Thoracic aorta (tissue), 2 donors: ENCODE results near the gene NADK. TPM values are rescaled to one million over a fixed set of nuclear protein-coding genes. Genes with fewer than 3 reads are reported as not detected.
"Not testable (repeated sequence)": the region's sequence is repeated elsewhere in the genome, so short reads cannot be mapped to it uniquely, and the experiment has no call there.

Source experiments
- ATAC-seq: fragments of 150-250 bp; one replicate; pipeline ENCODE4 v1.8.0; 2017; ENCODE audit warnings: low read depth; ENCODE audit not compliant: insufficient number of reproducible peaks, low FRiP score
- DNase-seq: peaks from one replicate; pipeline ENCODE4 v3.0.0-alpha.2; 2020; ENCODE audit warnings: low spot score
- H3K27ac ChIP-seq, 2 donors: fragments of 200-600 bp; sonication (generic); 1 replicate in 1 of 2; 2 replicates in 1 of 2; pipeline ENCODE4 v1.5.1; 2016; ENCODE audit warnings: mild to moderate bottlenecking in 2 of 2, moderate library complexity in 2 of 2
- H3K27me3 ChIP-seq: fragments of 200-600 bp; sonication (generic); replicated peaks from 2 replicates; pipeline ENCODE4 v1.6.0; 2016; ENCODE audit warnings: mild to moderate bottlenecking; ENCODE audit not compliant: insufficient read depth
- H3K36me3 ChIP-seq: fragments of 200-600 bp; sonication (generic); one replicate; pipeline ENCODE4 v1.5.1; 2016
- H3K4me1 ChIP-seq, 2 donors: fragments of 200-600 bp; sonication (generic); 1 replicate in 1 of 2; 2 replicates in 1 of 2; pipeline versions ENCODE4 v1.5.1 to v1.6.0; 2016; ENCODE audit warnings: low read depth in 2 of 2, mild to moderate bottlenecking in 1 of 2; ENCODE audit not compliant: control insufficient read depth in 1 of 2
- H3K4me3 ChIP-seq: fragments of 200-600 bp; sonication (generic); 2 replicates; pipeline ENCODE4 v1.5.1; 2016; ENCODE audit warnings: mild to moderate bottlenecking
- H3K9me3 ChIP-seq: fragments of 200-600 bp; sonication (generic); 2 replicates; pipeline ENCODE4 v1.5.1; 2016
- total RNA-seq, 2 donors: library from RNA; depleted of rRNA; stranded (reverse); fragments of >200 nt; gene quantifications; one replicate each; pipeline versions ENCODE4 v1.1.0 to v1.2.3, GENCODE V29; 2016
- TF ChIP-seq, protein P1 (sequence below): fragments of 200-600 bp; sonication (generic); IDR thresholded peaks from one replicate; pipeline ENCODE4 v1.5.1; 2019; ENCODE audit warnings: antibody characterized with exemption

Gene NADK
- total RNA-seq, 2 donors from 2014 or later: 91.9 to 110 TPM

DNA sequence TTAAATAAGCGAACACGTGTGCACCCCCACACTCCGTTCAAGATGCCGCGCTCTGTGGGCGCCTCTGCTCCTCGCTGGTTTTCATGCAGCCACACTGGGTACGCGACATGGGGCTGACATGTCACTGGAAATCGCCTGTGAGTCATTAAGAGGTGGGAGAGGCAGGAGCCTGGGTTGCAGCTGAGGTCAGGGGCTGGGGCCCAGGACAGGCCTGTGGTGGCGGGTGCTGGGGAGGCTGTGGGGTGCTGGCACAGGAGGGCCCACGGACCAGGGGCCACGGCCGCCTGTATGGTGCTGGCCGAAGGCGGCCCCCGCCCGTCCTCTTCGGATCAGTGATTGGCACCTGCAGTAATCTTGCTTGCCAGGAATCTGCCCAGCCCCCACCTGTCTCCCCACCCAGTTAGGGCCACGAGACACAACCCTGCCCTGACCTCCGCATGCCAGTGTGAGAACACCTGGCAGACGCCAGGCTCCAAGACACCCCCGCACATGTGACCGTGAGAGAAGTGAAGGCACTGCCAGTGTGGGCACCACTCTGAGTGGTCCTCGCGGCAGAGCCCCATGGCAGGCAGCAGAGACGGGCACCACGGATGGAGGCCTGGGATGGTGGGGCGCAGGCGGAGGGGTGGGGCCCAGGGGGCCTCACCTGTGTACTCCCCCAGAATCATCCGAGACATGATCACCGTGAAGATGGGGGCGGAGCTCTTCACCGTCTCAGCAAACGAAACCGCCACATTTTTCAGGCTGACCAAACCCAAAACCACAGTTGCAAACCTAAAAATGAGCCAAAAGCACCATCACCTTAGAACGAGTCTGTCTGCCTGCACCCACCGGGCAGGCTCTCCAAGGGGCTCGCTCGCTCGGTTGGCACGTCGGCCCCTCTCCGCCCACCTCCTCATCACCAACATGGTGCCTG lies 40.3 kb downstream of the NADK start:
- H3K4me3 ChIP-seq, H3K9me3 ChIP-seq, H3K27ac ChIP-seq, H3K4me1 ChIP-seq, H3K36me3 ChIP-seq, H3K27me3 ChIP-seq, ATAC-seq, DNase-seq: not testable (repeated sequence)

DNA sequence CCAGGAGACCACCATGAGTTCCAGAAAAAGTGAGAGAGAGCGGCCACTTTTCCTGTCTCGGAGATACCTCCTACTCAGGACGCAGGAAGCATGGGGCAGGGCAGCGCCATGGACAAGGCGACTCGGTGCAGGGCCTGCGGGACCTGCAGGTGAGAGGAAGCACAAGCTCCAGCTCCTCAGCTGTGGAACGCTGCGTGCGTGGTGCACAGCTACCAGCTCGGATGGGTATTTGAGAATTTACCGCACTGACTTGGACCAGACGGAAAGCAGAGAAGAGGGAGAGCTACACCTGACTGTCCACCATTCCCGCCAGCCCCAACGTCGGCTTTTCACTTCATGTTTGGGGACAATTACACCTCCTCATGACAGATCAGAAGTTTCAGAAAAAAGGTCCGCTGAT lies 45.9 kb downstream of the NADK start:
- H3K4me3 ChIP-seq: no peak overlapping the region
- DNase-seq: no peak
- H3K36me3 ChIP-seq: peaks cover 11% of the 10 kb centered on the region

DNA sequence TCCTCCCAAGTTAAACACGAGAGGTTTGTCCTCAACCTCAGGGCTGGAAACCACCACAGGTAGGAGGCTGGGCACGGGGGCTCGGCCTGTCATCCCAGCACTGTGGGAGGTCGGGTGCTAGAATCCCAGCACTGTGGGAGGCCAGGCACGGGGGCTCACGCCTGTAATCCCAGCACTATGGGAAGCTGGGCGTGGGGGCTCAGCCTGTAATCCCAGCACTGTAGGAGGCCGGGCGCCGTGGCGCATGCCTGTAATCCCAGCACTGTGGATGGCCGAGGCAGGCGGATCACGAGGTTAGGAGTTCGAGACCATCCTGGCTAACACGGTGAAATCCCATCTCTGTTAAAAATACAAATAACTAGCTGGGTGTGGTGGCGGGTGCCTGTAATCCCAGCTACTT lies 47.4 kb downstream of the NADK start:
- DNase-seq (no peak), ATAC-seq (no peak)
- no peaks in the 10 kb centered on the region for H3K27me3 ChIP-seq
- peaks cover 11% of the 10 kb centered on the region for H3K36me3 ChIP-seq
- H3K4me3 ChIP-seq: no peak overlapping the region
- no peak overlapping the region for H3K27ac ChIP-seq
- no peaks in the 10 kb centered on the region for H3K4me1 ChIP-seq
- no peaks in the 10 kb centered on the region for H3K9me3 ChIP-seq
- TF ChIP-seq, protein P1, sequence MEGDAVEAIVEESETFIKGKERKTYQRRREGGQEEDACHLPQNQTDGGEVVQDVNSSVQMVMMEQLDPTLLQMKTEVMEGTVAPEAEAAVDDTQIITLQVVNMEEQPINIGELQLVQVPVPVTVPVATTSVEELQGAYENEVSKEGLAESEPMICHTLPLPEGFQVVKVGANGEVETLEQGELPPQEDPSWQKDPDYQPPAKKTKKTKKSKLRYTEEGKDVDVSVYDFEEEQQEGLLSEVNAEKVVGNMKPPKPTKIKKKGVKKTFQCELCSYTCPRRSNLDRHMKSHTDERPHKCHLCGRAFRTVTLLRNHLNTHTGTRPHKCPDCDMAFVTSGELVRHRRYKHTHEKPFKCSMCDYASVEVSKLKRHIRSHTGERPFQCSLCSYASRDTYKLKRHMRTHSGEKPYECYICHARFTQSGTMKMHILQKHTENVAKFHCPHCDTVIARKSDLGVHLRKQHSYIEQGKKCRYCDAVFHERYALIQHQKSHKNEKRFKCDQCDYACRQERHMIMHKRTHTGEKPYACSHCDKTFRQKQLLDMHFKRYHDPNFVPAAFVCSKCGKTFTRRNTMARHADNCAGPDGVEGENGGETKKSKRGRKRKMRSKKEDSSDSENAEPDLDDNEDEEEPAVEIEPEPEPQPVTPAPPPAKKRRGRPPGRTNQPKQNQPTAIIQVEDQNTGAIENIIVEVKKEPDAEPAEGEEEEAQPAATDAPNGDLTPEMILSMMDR: no peak

More for the DNA sequence above, 45.9 kb downstream of the NADK start:
- H3K4me1 ChIP-seq: no peaks in the 10 kb centered on the region
- H3K27ac ChIP-seq: no peak overlapping the region
- TF ChIP-seq, protein P1: no peak
- H3K27me3 ChIP-seq: no peaks in the 10 kb centered on the region
- H3K9me3 ChIP-seq: no peaks in the 10 kb centered on the region
- no peak for ATAC-seq

DNA sequence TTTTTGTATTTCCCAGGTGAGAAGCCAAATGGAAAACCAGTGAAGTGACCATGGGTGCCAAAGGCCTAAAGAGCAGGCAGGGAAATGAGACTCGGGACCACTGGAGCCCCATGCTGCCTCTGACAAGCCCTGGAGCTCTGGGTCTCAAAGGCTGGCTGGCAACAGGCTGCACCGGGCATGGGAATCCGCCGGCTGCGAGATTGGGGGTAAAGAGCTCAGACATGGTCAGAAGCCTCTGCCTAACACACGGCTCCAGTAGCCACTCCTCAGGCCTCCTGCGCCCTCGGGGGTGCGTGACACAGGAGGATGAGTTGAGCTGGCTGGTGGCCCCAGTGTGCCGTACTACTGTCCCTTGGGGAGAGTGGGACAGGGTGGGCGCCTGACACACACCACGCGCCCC lies 48.0 kb downstream of the NADK start:
- ATAC-seq, DNase-seq: not testable (repeated sequence)
- peaks cover 11% of the 10 kb centered on the region for H3K36me3 ChIP-seq

DNA sequence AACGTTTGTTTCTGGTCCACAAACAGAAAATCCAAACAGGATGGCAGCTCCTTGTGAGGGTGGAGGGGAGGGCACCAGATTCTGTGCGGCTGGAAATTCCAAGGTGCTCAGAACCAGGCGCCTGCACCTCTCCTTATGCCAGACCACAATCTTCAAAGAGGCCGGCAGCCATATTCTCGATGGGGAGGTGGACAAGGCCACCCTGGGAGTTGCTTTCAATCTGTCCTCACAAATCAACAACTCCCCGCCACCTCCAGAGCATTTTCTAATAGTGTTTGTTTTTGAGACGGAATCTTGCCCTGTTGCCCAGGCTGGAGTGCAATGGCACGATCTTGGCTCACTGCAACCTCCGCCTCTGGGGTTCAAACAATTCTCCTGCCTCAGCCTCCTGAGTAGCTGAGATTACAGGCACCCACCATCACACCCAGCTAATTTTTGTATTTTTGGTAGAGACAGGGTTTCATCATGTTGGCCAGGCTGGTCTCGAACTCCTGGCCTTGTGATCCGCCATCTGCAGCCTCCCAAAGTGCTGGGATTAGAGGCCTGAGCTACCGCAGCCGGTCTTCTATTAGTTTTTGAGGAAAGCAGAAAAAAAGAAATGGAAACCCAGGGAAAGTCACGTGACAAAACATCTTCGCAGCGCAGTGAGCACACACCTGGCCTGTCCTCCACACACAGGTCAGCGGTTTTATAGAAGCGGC lies 49.0 kb downstream of the NADK start:
- ATAC-seq, DNase-seq, H3K27me3 ChIP-seq, H3K4me3 ChIP-seq, H3K4me1 ChIP-seq, H3K27ac ChIP-seq, H3K9me3 ChIP-seq: not testable (repeated sequence)
- peaks cover 11% of the 10 kb centered on the region for H3K36me3 ChIP-seq

More for the DNA sequence above, 48.0 kb downstream of the NADK start:
- H3K4me1 ChIP-seq, H3K4me3 ChIP-seq, H3K9me3 ChIP-seq, H3K27ac ChIP-seq, H3K27me3 ChIP-seq: not testable (repeated sequence)

DNA sequence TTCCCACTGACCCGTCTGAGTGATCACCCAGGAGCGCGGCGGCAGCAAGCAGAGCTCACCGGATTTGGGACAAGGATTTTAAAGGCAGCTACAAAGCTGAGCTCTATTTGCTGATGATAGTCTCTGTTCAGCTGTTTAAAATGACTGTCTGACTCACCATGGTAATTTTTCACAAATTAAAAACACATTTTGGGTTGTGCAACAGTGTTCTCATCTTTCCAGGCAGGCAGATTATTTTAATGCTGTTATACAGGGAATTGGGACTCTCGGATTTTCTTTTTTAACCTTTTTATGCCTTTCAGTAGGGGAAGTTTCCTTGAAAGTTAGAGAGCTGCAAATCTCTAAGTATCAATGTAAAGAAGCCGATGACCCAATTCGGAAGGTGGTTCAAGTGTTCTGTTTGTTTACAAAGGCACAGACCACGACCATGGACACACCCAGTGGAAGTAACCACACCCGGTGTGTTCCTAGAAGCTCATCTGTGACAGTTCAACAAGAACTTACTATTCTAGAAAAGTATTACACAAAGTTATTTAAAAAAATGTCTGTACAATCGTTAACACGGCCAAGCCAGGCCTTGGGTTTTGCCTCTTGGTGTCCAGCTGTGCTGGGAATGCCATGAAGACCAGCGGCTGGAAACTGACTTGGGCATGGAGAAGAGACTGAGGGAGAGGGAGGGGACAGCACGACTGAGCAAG lies 49.8 kb downstream of the NADK start:
- not testable (repeated sequence) for H3K27ac ChIP-seq, H3K9me3 ChIP-seq, DNase-seq, H3K4me1 ChIP-seq, H3K4me3 ChIP-seq, ATAC-seq, H3K27me3 ChIP-seq
- peaks cover 11% of the 10 kb centered on the region for H3K36me3 ChIP-seq

DNA sequence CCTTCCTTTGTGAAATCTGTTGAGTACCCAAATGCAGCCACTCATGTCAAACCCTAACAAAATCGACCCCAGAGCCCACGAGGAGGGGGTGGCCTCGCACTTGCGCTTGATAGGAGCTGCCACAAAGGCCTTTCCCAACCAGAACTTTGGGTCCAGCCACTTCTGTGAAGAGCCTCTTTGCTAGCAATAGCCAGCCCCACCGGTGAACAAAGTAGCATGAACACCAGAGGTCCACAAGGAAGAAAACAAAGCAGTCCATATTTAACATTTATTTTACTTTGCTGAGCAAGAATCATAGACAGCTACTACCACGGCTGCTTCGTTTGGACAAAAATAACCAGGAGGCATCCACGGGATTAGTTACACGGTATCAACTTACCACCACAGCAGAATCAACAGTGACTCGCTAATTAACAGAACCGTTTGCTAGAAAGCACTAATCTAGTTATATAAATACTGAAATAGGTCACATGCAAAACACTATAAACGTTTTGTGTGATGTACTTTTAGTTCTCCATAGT lies 51.1 kb downstream of the NADK start:
- H3K27me3 ChIP-seq, ATAC-seq, H3K4me3 ChIP-seq, H3K4me1 ChIP-seq, H3K9me3 ChIP-seq, H3K36me3 ChIP-seq, DNase-seq, H3K27ac ChIP-seq: not testable (repeated sequence)

DNA sequence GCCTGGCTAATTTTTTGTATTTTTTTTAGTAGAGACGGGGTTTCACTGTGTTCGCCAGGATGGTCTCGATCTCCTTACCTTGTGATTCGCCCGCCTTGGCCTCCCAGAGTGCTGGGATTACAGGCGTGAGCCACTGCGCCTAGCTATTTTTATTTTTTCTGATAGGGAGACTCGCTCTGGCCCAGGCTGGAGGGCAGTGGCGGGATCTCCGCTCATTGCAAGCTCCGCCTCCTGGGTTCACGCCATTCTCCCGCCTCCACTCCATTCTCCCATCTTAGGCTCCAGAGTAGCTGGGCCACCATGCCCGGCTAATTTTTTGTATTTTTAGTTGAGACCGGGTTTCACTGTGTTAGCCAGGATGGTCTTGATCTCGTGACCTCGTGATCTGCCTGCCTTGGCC lies 52.2 kb downstream of the NADK start:
- DNase-seq, H3K4me1 ChIP-seq, H3K27me3 ChIP-seq, H3K36me3 ChIP-seq, H3K4me3 ChIP-seq, H3K27ac ChIP-seq, H3K9me3 ChIP-seq, ATAC-seq: not testable (repeated sequence)
